ENCODE results near the gene LRPAP1. TPM values are rescaled to one million over a fixed set of nuclear protein-coding genes. Genes with fewer than 3 reads are reported as not detected.
"Not testable (repeated sequence)": the region's sequence is repeated elsewhere in the genome, so short reads cannot be mapped to it uniquely, and the experiment has no call there.

The LRPAP1 gene
- 100 to 1,000 TPM; 234 to 392 (median 345) TPM for total RNA-seq
- polyA plus RNA-seq, result 100 to 1,000 TPM in 1 of 2 donors, 10 to 100 TPM in 1; 49.9 to 418 TPM
- long read RNA-seq, donor 1, full-length matches to known transcripts, result 798 of 846 reads
- long read RNA-seq, donor 1, partial matches to known transcripts, result 24 of 846 reads
- long read RNA-seq, donor 1, other reads (novel, unspliced or antisense), result 24 of 846 reads
- long read RNA-seq, donor 2, full-length matches to known transcripts, result 833 of 914 reads
- long read RNA-seq, donor 2, partial matches to known transcripts, result 44 of 914 reads
- long read RNA-seq, donor 2, other reads (novel, unspliced or antisense), result 37 of 914 reads
- long read RNA-seq, donor 3, full-length matches to known transcripts, result 1,183 of 1,256 reads
- long read RNA-seq, donor 3, partial matches to known transcripts, result 42 of 1,256 reads
- long read RNA-seq, donor 3, other reads (novel, unspliced or antisense), result 31 of 1,256 reads

GRCh38 chr4:3531879-3532750, at the start of gene LRPAP1:
Gene LRPAP1, minus strand, starts transcription at chr4:3532422. Its CDS starts 10 bp downstream, at chr4:3532412.
- intact Hi-C loops (cut with DNase I), result no loop called here
- H3K9me3 ChIP-seq, result no peaks in the 10 kb centered on the region
- 1% methylated on average over 71 to 84 of the region's 84 CpGs for WGBS, 2 donors
- DNase-seq, result peak; percentile 92 to 95
- TF ChIP-seq CTCF (IDR thresholded peaks at IDR 0.05), result no peak
- ATAC-seq, result peak; percentile 94 to 97 (median 94)
- H3K36me3 ChIP-seq, result peaks cover 0 to 33% (median 0%) of the 10 kb centered on the region in 9 donors
- no peaks in the 10 kb centered on the region for H3K27me3 ChIP-seq
- peak within 1 kb of the TSS; percentile 75 to 97 (median 84) for H3K4me3 ChIP-seq
- peak within 1 kb of the TSS in 9 of 10 donors; percentile 49 to 91 (median 79) for H3K27ac ChIP-seq
- H3K4me1 ChIP-seq, result peaks cover 4 to 47% (median 28%) of the 10 kb centered on the region in 9 donors

GRCh38 chr4:3581334-3582090, 49.3 kb upstream of the LRPAP1 start:
- WGBS, 2 donors, result 89 to 91% methylated on average over 11 to 15 of the region's 15 CpGs
- DNase-seq; intact Hi-C loops (cut with DNase I); H3K27ac ChIP-seq; H3K36me3 ChIP-seq; H3K4me3 ChIP-seq; H3K4me1 ChIP-seq; H3K9me3 ChIP-seq; H3K27me3 ChIP-seq: not testable (repeated sequence)
- peak in 2 of 8 donors; percentile 31 to 34 for ATAC-seq

- DNase-seq; H3K4me3 ChIP-seq; H3K4me1 ChIP-seq; H3K9me3 ChIP-seq; intact Hi-C loops (cut with DNase I); H3K27ac ChIP-seq; H3K27me3 ChIP-seq; H3K36me3 ChIP-seq: not testable (repeated sequence)
- 87 to 88% methylated on average over 9 of the region's 9 CpGs for WGBS, 2 donors
- ATAC-seq, result peak in 1 of 8 donors; percentile 47
Measured at GRCh38 chr4:3580859-3581258, 48.6 kb upstream of the LRPAP1 start.

- H3K27ac ChIP-seq; H3K9me3 ChIP-seq; H3K27me3 ChIP-seq; H3K36me3 ChIP-seq; DNase-seq; H3K4me3 ChIP-seq; intact Hi-C loops (cut with DNase I); H3K4me1 ChIP-seq; ATAC-seq: not testable (repeated sequence)
- 81 to 96% methylated on average over 3 of the region's 4 CpGs for WGBS, 2 donors
Measured at GRCh38 chr4:3578527-3579144, 46.4 kb upstream of the LRPAP1 start.

- H3K27ac ChIP-seq; H3K27me3 ChIP-seq; H3K36me3 ChIP-seq; intact Hi-C loops (cut with DNase I); ATAC-seq; H3K4me3 ChIP-seq; H3K9me3 ChIP-seq; DNase-seq; H3K4me1 ChIP-seq: not testable (repeated sequence)
- WGBS, 2 donors, result 88 to 94% methylated on average over 3 of the region's 3 CpGs
Measured at GRCh38 chr4:3578052-3578451, 45.8 kb upstream of the LRPAP1 start.

- H3K4me3 ChIP-seq; H3K36me3 ChIP-seq; intact Hi-C loops (cut with DNase I); H3K4me1 ChIP-seq; H3K27me3 ChIP-seq; H3K27ac ChIP-seq; H3K9me3 ChIP-seq: not testable (repeated sequence)
- WGBS, 2 donors, result 54 to 56% methylated on average over 10 to 11 of the region's 11 CpGs
- ATAC-seq (peak in 6 of 8 donors; percentile 44 to 76 (median 54)), DNase-seq (peak in 1 of 2 donors; percentile 21)
Measured at GRCh38 chr4:3577208-3577892, 45.1 kb upstream of the LRPAP1 start.

GRCh38 chr4:3576533-3577207, 44.4 kb upstream of the LRPAP1 start:
- H3K4me1 ChIP-seq; H3K9me3 ChIP-seq; H3K4me3 ChIP-seq; DNase-seq; intact Hi-C loops (cut with DNase I); H3K36me3 ChIP-seq; H3K27ac ChIP-seq: not testable (repeated sequence)
- ATAC-seq, result peak in 1 of 8 donors; percentile 6
- 83 to 85% methylated on average over 21 of the region's 21 CpGs for WGBS, 2 donors
- H3K27me3 ChIP-seq, result peaks cover 0 to 16% (median 6%) of the 10 kb centered on the region in 7 donors

All from heart right ventricle (tissue), 16 donors.